ENCODE data around the gene POFUT1.

Gene POFUT1

GRCh38 chr20:32230707-32231106 lies 23.0 kb downstream of the POFUT1 start:
- H3K4me3 ChIP-seq (ENCODE audit: low read depth, low read length), result no peak overlapping the region
- TF ChIP-seq, protein P1, sequence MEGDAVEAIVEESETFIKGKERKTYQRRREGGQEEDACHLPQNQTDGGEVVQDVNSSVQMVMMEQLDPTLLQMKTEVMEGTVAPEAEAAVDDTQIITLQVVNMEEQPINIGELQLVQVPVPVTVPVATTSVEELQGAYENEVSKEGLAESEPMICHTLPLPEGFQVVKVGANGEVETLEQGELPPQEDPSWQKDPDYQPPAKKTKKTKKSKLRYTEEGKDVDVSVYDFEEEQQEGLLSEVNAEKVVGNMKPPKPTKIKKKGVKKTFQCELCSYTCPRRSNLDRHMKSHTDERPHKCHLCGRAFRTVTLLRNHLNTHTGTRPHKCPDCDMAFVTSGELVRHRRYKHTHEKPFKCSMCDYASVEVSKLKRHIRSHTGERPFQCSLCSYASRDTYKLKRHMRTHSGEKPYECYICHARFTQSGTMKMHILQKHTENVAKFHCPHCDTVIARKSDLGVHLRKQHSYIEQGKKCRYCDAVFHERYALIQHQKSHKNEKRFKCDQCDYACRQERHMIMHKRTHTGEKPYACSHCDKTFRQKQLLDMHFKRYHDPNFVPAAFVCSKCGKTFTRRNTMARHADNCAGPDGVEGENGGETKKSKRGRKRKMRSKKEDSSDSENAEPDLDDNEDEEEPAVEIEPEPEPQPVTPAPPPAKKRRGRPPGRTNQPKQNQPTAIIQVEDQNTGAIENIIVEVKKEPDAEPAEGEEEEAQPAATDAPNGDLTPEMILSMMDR (IDR thresholded peaks at IDR 0.05; ENCODE audit: control insufficient read depth, extremely low read depth, insufficient read depth), result no peak
- no peak for DNase-seq (ENCODE audit: low read depth)

GRCh38 chr20:32231245-32231644 lies 23.6 kb downstream of the POFUT1 start:
- no peak for DNase-seq (ENCODE audit: low read depth)
- H3K4me3 ChIP-seq (ENCODE audit: low read depth, low read length), result no peak overlapping the region
- TF ChIP-seq, protein P1 (IDR thresholded peaks at IDR 0.05; ENCODE audit: control insufficient read depth, extremely low read depth, insufficient read depth), result no peak

- DNase-seq (ENCODE audit: low read depth), result no peak
- TF ChIP-seq, protein P1 (IDR thresholded peaks at IDR 0.05; ENCODE audit: control insufficient read depth, extremely low read depth, insufficient read depth), result no peak
- H3K4me3 ChIP-seq (ENCODE audit: low read depth, low read length), result no peak overlapping the region
Measured at GRCh38 chr20:32231847-32232246, 24.2 kb downstream of the POFUT1 start.

DNA sequence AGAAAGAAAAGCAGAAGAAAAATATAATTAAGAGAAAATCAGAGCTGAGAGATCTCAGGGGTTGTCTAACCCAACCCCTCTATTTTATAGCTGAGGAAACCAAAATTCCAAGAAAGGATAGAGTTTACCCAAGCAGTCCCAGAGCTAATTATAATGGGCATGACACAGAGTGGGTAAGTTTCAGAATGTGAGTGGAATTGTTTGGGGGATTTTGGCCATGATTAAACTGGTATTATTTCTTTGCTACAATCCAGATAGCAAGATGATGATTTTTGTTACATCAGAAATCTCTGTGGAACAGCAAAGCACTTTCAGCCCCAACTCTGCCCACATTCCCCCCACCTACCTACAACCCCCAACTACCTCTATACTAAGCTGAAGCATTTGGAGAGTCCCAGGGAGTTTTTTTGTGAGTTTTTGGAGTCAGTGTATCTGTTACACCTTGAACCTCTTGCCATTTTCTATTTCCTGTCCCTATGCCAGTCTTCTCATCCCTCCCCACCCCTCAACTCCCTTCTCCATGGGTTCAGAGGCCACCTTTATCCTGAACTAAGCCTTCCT lies 24.7 kb downstream of the POFUT1 start:
- no peak for DNase-seq (ENCODE audit: low read depth)
- TF ChIP-seq, protein P1 (IDR thresholded peaks at IDR 0.05; ENCODE audit: control insufficient read depth, extremely low read depth, insufficient read depth), result no peak
- no peak overlapping the region for H3K4me3 ChIP-seq (ENCODE audit: low read depth, low read length)

DNA sequence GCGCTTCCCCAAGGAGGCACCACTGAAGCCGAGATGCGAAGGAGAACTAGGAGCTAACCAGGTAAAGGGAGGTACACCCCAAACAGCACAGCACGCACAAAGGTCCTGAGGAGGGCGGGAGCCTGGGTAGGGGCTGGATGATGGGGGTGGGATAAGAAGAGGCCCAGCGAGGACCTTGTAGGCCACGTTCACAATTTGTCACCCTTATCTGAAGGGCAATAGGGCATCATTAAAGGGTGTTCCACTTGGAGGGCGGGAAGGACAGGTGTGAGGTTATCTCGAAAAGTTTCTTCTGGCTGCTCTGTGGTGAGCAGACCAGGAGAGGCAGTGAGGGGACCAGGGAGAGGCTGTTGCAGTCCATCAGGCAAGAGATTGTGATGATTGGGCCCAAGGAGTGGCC lies 25.6 kb downstream of the POFUT1 start:
- TF ChIP-seq, protein P1 (IDR thresholded peaks at IDR 0.05; ENCODE audit: control insufficient read depth, extremely low read depth, insufficient read depth), result no peak
- H3K4me3 ChIP-seq (ENCODE audit: low read depth, low read length), result no peak overlapping the region
- DNase-seq (ENCODE audit: low read depth), result no peak

GRCh38 chr20:32234135-32234808 lies 26.6 kb downstream of the POFUT1 start:
- H3K4me3 ChIP-seq (ENCODE audit: low read depth, low read length), result no peak overlapping the region
- TF ChIP-seq, protein P1 (IDR thresholded peaks at IDR 0.05; ENCODE audit: control insufficient read depth, extremely low read depth, insufficient read depth), result no peak
- DNase-seq (ENCODE audit: low read depth), result no peak

Data from LNCaP clone FGC (cell line).